ENCODE data around the gene ADAMTSL1. TPM values are rescaled to one million over a fixed set of nuclear protein-coding genes. Genes with fewer than 3 reads are reported as not detected.

The ADAMTSL1 gene
- polyA plus RNA-seq, 1 donor from 2014 or later, result 1.1 TPM

GRCh38 chr9:18573021-18573556 is 99.1 kb downstream of the ADAMTSL1 start:
- no peaks in the 10 kb centered on the region for H3K36me3 ChIP-seq (ENCODE audit: insufficient read depth, low read length)

GRCh38 chr9:18575686-18576085 is 101.7 kb downstream of the ADAMTSL1 start:
- no peaks in the 10 kb centered on the region for H4K20me1 ChIP-seq (ENCODE audit: insufficient read depth)
- TF ChIP-seq RAD21 (conservative IDR thresholded peaks at IDR 0.05), result no peak
- TF ChIP-seq TAF1 (IDR thresholded peaks at IDR 0.05; ENCODE audit: low read depth), result no peak
- TF ChIP-seq, protein P1, sequence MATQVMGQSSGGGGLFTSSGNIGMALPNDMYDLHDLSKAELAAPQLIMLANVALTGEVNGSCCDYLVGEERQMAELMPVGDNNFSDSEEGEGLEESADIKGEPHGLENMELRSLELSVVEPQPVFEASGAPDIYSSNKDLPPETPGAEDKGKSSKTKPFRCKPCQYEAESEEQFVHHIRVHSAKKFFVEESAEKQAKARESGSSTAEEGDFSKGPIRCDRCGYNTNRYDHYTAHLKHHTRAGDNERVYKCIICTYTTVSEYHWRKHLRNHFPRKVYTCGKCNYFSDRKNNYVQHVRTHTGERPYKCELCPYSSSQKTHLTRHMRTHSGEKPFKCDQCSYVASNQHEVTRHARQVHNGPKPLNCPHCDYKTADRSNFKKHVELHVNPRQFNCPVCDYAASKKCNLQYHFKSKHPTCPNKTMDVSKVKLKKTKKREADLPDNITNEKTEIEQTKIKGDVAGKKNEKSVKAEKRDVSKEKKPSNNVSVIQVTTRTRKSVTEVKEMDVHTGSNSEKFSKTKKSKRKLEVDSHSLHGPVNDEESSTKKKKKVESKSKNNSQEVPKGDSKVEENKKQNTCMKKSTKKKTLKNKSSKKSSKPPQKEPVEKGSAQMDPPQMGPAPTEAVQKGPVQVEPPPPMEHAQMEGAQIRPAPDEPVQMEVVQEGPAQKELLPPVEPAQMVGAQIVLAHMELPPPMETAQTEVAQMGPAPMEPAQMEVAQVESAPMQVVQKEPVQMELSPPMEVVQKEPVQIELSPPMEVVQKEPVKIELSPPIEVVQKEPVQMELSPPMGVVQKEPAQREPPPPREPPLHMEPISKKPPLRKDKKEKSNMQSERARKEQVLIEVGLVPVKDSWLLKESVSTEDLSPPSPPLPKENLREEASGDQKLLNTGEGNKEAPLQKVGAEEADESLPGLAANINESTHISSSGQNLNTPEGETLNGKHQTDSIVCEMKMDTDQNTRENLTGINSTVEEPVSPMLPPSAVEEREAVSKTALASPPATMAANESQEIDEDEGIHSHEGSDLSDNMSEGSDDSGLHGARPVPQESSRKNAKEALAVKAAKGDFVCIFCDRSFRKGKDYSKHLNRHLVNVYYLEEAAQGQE (IDR thresholded peaks at IDR 0.05; ENCODE audit: borderline replicate concordance), result no peak
- no peak for TF ChIP-seq POLR2AphosphoS5 (IDR thresholded peaks at IDR 0.05)
- no peak for TF ChIP-seq EZH2 (IDR thresholded peaks at IDR 0.05; ENCODE audit: borderline replicate concordance, insufficient read depth, low read length, poor library complexity, severe bottlenecking)
- no peak for TF ChIP-seq SMC3 (conservative IDR thresholded peaks at IDR 0.05; ENCODE audit: poor library complexity)
- TF ChIP-seq EP300 (conservative IDR thresholded peaks at IDR 0.05; ENCODE audit: poor library complexity, severe bottlenecking), result no peak
- TF ChIP-seq, protein P2, sequence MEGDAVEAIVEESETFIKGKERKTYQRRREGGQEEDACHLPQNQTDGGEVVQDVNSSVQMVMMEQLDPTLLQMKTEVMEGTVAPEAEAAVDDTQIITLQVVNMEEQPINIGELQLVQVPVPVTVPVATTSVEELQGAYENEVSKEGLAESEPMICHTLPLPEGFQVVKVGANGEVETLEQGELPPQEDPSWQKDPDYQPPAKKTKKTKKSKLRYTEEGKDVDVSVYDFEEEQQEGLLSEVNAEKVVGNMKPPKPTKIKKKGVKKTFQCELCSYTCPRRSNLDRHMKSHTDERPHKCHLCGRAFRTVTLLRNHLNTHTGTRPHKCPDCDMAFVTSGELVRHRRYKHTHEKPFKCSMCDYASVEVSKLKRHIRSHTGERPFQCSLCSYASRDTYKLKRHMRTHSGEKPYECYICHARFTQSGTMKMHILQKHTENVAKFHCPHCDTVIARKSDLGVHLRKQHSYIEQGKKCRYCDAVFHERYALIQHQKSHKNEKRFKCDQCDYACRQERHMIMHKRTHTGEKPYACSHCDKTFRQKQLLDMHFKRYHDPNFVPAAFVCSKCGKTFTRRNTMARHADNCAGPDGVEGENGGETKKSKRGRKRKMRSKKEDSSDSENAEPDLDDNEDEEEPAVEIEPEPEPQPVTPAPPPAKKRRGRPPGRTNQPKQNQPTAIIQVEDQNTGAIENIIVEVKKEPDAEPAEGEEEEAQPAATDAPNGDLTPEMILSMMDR (IDR thresholded peaks at IDR 0.05; ENCODE audit: poor library complexity, severe bottlenecking), result no peak
- TF ChIP-seq MXI1 (conservative IDR thresholded peaks at IDR 0.05; ENCODE audit: poor library complexity, severe bottlenecking), result no peak
- H3K79me2 ChIP-seq (replicated peaks; ENCODE audit: insufficient read depth, low read length), result no peaks in the 10 kb centered on the region
- H3K36me3 ChIP-seq (ENCODE audit: insufficient read depth, low read length), result no peaks in the 10 kb centered on the region
- H2AFZ ChIP-seq (ENCODE audit: low read depth, low read length), result no peak overlapping the region
- H3K4me3 ChIP-seq (ENCODE audit: low read length), result no peak overlapping the region
- H3K9ac ChIP-seq (ENCODE audit: low read length), result no peak overlapping the region
- no peaks in the 10 kb centered on the region for H3K9me3 ChIP-seq (ENCODE audit: low read length)
- H3K4me2 ChIP-seq (ENCODE audit: low read length), result no peak overlapping the region
- H3K9me2 ChIP-seq (ENCODE audit: insufficient read depth, low read length), result no peaks in the 10 kb centered on the region
- no peak overlapping the region for H3K27ac ChIP-seq (ENCODE audit: low read length)
- no peaks in the 10 kb centered on the region for H3F3A ChIP-seq (ENCODE audit: insufficient read depth, low read length, poor library complexity, severe bottlenecking)
- no peaks in the 10 kb centered on the region for H3K27me3 ChIP-seq (ENCODE audit: insufficient read depth, low read depth, low read length)

More at GRCh38 chr9:18573021-18573556, 99.1 kb downstream of the ADAMTSL1 start:
- H3K9me2 ChIP-seq (ENCODE audit: insufficient read depth, low read length), result no peaks in the 10 kb centered on the region
- H2AFZ ChIP-seq (ENCODE audit: low read depth, low read length), result no peak overlapping the region
- no peak overlapping the region for H3K4me2 ChIP-seq (ENCODE audit: low read length)
- no peaks in the 10 kb centered on the region for H3K79me2 ChIP-seq (replicated peaks; ENCODE audit: insufficient read depth, low read length)
- H3K27ac ChIP-seq (ENCODE audit: low read length), result no peak overlapping the region
- no peak overlapping the region for H3K4me3 ChIP-seq (ENCODE audit: low read length)
- no peaks in the 10 kb centered on the region for H4K20me1 ChIP-seq (ENCODE audit: insufficient read depth)
- H3F3A ChIP-seq (ENCODE audit: insufficient read depth, low read length, poor library complexity, severe bottlenecking), result no peaks in the 10 kb centered on the region
- no peak overlapping the region for H3K9ac ChIP-seq (ENCODE audit: low read length)
- TF ChIP-seq MXI1 (conservative IDR thresholded peaks at IDR 0.05; ENCODE audit: poor library complexity, severe bottlenecking), result no peak
- TF ChIP-seq, protein P1 (IDR thresholded peaks at IDR 0.05; ENCODE audit: borderline replicate concordance), result no peak
- TF ChIP-seq, protein P2 (IDR thresholded peaks at IDR 0.05; ENCODE audit: poor library complexity, severe bottlenecking), result no peak
- TF ChIP-seq RAD21 (conservative IDR thresholded peaks at IDR 0.05), result no peak
- TF ChIP-seq EZH2 (IDR thresholded peaks at IDR 0.05; ENCODE audit: borderline replicate concordance, insufficient read depth, low read length, poor library complexity, severe bottlenecking), result no peak
- TF ChIP-seq POLR2AphosphoS5 (IDR thresholded peaks at IDR 0.05), result no peak
- TF ChIP-seq SMC3 (conservative IDR thresholded peaks at IDR 0.05; ENCODE audit: poor library complexity), result no peak
- no peak for TF ChIP-seq TAF1 (IDR thresholded peaks at IDR 0.05; ENCODE audit: low read depth)
- no peak for TF ChIP-seq EP300 (conservative IDR thresholded peaks at IDR 0.05; ENCODE audit: poor library complexity, severe bottlenecking)
- no peaks in the 10 kb centered on the region for H3K27me3 ChIP-seq (ENCODE audit: insufficient read depth, low read depth, low read length)
- H3K9me3 ChIP-seq (ENCODE audit: low read length), result no peaks in the 10 kb centered on the region

All from neural cell (in vitro differentiated cells).